ENCODE measurements around the gene PKIB.

- TF ChIP-seq CTCF (IDR thresholded peaks at IDR 0.05; ENCODE audit: low read depth, low read length): no peak
- TF ChIP-seq POLR2A (IDR thresholded peaks at IDR 0.05; ENCODE audit: extremely low read depth, insufficient read length): no peak
- TF ChIP-seq MAX (IDR thresholded peaks at IDR 0.05; ENCODE audit: low read depth, low read length): no peak
Measured at GRCh38 chr6:122620428-122620827, 10.2 kb downstream of the PKIB start.

Data from NB4 (cell line).